Activated CD8-positive, alpha-beta memory T cell treated with anti-CD3 and anti-CD28 coated beads for 36 hours (primary cell): Measurements from ENCODE around the gene CLN3. TPM values are rescaled to one million over a fixed set of nuclear protein-coding genes. Genes with fewer than 3 reads are reported as not detected.
"Not testable (repeated sequence)": the region's sequence is repeated elsewhere in the genome, so short reads cannot be mapped to it uniquely, and the experiment has no call there.

Experiments used
- CTCF ChIA-PET: fragments of 350-600 bp; sonication (Branson Sonifier 250); formaldehyde crosslinking; loops from one replicate; lab custom pipeline; 2021; ENCODE audit warnings: antibody characterized with exemption; lab: Charles Lee
- POLR2A ChIA-PET: fragments of 350-600 bp; sonication (Branson Sonifier 250); formaldehyde crosslinking; loops from one replicate; lab custom pipeline; 2021; ENCODE audit warnings: antibody characterized with exemption; lab: Charles Lee
- total RNA-seq, 2 experiments: library from RNA; stranded (reverse); gene quantifications; one replicate each; pipeline ENCODE4 v1.2.3, GENCODE V29; 2021

CLN3 gene
- total RNA-seq, 2 experiments from 2014 or later = 35.9 to 39.7 TPM

- ChIA-PET POLR2A (no interaction called here), CTCF (interaction anchor here (1.2 kb wide), 1 partner anchor 9 kb away, joined by 3 read pairs; no protein-coding TSS in a partner anchor)
Measured at GRCh38 chr16:28496844-28497243, 5.0 kb upstream of the CLN3 start.

DNA sequence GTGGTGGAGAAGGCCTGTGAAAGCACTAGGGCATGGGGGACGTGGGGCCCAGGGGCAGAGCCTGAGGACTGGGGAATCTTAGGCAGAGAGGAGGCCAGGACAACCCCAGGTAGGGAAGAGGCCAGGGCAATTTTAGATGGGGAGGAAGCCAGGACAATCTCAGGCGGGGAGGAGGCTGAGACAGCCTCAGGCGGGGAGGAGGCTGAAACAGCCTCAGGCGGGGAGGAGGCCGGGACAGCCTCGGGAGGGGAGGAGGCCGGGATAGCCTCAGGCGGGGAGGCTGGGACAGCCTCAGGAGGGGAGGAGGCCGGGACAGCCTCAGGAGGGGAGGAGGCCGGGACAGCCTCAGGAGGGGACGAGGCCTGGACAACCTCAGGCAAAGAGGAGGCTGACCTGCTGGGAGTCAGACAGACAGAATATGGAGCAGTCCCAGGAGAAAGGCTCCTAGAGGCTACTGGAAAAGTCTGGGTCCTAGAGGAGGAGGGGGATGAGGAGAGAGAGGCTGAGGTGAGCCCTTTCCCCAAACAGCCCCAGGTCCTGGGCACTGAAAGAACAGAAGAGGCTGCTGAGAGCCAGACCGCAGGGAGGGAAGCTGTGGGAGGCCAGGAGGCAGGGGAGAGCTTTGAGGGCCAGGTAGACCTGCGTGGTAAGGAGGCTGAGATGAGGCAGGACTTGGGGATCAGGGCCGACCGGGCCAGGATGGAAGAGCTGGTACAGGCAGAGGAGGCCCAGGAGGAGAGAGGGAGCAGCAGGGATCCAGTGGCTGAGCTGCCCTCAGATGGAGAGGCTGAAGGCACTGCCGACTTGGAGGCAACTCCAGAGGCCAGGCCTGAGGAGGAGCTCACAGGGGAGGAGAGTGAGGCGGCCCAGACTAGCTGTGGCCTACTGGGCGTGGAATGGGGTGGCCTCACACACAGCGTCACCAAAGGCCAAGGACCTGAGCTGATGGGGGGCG lies 4.2 kb upstream of the CLN3 start:
- CTCF ChIA-PET = interaction anchor here (1.2 kb wide), 1 partner anchor 9 kb away, joined by 3 read pairs; no protein-coding TSS in a partner anchor

DNA sequence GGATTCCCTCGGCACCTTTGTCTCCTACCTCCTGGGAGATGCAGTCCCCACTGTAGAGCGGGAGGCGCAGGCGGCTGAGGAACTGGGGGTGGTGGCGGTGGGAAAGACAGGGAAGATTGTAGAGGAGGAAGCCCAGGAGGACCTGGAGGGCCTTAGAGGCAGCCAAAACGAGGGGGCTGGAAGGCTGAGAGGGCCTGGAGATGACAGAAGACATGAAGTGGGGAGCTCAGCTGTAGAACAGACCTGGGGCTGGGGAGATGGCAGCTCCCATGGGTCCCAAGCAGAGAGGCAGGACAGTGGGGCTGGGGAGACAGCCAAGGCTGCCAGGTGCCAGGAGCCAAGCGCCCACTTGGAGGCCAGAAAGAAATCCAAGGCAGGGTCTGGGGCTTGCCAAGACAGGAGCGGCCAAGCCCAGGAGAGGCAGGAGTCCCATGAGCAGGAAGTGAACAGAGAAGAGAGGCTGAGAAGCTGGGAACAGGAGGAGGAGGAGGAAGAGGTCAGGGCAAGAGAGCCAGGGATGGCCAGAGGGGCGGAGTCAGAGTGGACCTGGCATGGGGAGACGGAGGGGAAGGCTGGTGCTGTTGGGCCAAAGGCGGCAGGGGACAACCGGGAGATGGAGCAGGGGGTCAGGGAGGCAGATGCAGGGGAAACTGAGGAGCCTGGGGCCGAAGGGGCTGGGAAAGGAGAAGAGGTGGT lies 3.4 kb upstream of the CLN3 start:
- POLR2A ChIA-PET = no interaction called here
- CTCF ChIA-PET = interaction anchor here (1.3 kb wide), 1 partner anchor 10 kb away, joined by 4 read pairs; no protein-coding TSS in a partner anchor

More for the DNA sequence above, 4.2 kb upstream of the CLN3 start:
- POLR2A ChIA-PET = interaction anchor here (0.6 kb wide), 1 partner anchor 58 kb away, joined by 3 read pairs; no protein-coding TSS in a partner anchor

- ChIA-PET POLR2A (interaction anchor here (0.9 to 2.4 kb wide), 3 partner anchors 60 to 329 kb away, joined by 4 to 14 read pairs (median 10); partner anchors contain the start of genes ATXN2L and SGF29), CTCF (interaction anchor here (0.9 to 1.3 kb wide), 2 partner anchors 9 to 19 kb away, joined by 3 to 4 read pairs; no protein-coding TSS in a partner anchor)
Measured at GRCh38 chr16:28494121-28494851, 2.4 kb upstream of the CLN3 start, which contains the start of gene APOBR. APOBR (plus strand) TSS chr16:28494643; CDS start chr16:28494682, 39 bp downstream.

GRCh38 chr16:28492511-28492910 lies 637 bp upstream of the CLN3 start:
- ChIA-PET POLR2A (interaction anchor here (0.6 to 2.4 kb wide), 4 partner anchors 18 to 331 kb away, joined by 3 to 14 read pairs (median 5); partner anchors contain the start of genes SGF29 and XPO6), CTCF (interaction anchor here (0.9 to 1.3 kb wide), 2 partner anchors 11 to 176 kb away, joined by 3 read pairs; no protein-coding TSS in a partner anchor)

GRCh38 chr16:28491230-28491969 lies 474 bp downstream of the CLN3 start:
- ChIA-PET POLR2A (interaction anchor here (0.6 to 0.7 kb wide), 4 partner anchors 8 to 101 kb away, joined by 3 to 6 read pairs (median 4); no protein-coding TSS in a partner anchor), CTCF (interaction anchor here (0.6 to 1.3 kb wide), 3 partner anchors 12 to 371 kb away, joined by 3 read pairs; no protein-coding TSS in a partner anchor)

- POLR2A ChIA-PET = no interaction called here
Measured at GRCh38 chr16:28486266-28486665, 5.6 kb downstream of the CLN3 start.

GRCh38 chr16:28483361-28483760 lies 8.5 kb downstream of the CLN3 start:
- CTCF ChIA-PET = not testable (repeated sequence)

More at GRCh38 chr16:28486266-28486665, 5.6 kb downstream of the CLN3 start:
- CTCF ChIA-PET = interaction anchor here (0.6 to 1.0 kb wide), 2 partner anchors 8 to 431 kb away, joined by 3 to 4 read pairs; partner anchors contain the start of gene APOBR

GRCh38 chr16:28482026-28482425 lies 9.8 kb downstream of the CLN3 start:
- ChIA-PET POLR2A (no interaction called here), CTCF (no interaction called here)

More at GRCh38 chr16:28483361-28483760, 8.5 kb downstream of the CLN3 start:
- POLR2A ChIA-PET = interaction anchor here (0.5 to 0.7 kb wide), 2 partner anchors 9 to 133 kb away, joined by 4 to 5 read pairs; partner anchors contain the start of gene CLN3

DNA sequence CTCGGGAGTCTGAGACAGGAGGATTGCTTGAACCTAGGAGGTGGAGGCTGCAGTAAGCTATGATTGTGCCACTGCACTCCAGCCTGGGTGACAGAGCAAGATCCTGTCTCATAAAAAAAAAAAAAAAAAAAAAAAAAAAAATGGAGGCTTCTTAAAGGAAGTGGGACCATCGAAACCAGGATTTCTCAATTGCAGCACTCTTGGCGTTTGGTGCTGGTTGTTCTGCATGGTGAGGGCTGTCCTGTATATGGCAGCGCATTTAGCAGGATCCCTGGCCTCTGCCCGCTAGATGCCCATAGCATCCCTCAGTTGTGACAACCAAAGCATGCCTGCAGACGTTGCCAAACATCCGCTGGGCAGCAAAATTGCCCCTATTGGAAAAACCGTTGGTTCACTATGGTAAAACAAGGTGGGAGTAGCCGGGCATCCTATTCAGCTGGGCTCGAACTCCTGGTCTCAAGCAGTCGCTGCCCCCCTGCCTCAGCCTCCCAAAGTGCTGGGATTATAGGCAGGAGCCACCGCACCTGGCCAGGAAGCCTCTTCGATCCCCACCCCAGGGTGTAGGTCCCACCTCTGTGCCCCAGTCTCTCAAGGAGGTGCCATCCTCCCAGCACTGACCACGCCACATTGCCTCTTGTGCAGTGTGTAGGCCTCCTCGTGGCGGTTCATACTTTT lies 13.2 kb downstream of the CLN3 start:
- ChIA-PET CTCF (interaction anchor here (0.7 kb wide), 1 partner anchor 388 kb away, joined by 3 read pairs; no protein-coding TSS in a partner anchor), POLR2A (no interaction called here)

GRCh38 chr16:28477311-28477920 lies 14.5 kb downstream of the CLN3 start:
- CTCF ChIA-PET = no interaction called here
- POLR2A ChIA-PET = no interaction called here

DNA sequence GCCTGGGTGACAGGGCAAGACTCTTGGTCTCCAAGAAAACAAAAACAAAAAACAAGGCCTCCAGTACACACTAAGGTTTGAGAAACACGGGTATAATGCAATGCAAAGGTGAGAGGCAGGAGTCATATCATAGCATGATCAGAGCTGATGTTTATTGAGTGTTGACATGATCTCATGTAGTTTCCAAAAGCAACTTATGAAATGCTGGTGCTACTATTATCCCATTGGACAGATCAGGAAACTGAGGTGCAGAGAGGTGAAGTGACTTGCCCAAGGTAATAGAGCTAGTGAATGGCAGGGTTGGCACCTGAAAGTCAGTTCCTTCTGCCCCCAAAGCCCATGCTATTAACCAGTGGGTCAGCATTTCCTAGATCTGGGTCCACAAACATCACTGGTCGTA lies 16.7 kb downstream of the CLN3 start:
- ChIA-PET CTCF (no interaction called here), POLR2A (interaction anchor here (0.6 kb wide), 1 partner anchor 17 kb away, joined by 3 read pairs; no protein-coding TSS in a partner anchor)

GRCh38 chr16:28473714-28474265 lies 18.1 kb downstream of the CLN3 start:
- CTCF ChIA-PET = no interaction called here
- POLR2A ChIA-PET = no interaction called here

DNA sequence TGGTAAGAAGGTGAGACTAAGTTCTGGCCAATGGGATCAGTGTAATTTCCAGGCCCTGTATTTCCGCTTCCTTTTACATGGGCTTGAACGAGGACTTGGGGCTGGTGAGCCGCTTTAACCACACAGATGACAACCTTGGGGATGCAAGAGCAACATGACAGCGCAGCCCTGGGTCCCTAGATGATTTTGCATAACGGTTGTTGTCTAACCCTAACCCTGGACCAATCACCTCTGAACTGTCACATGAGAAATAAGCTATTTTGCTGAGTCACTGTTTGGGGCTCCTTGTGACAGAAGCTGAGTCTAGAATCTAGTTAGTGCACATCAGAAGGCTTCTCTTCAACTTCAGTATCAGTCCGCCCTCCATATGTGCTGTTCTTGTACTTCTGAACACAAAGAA lies 44.8 kb downstream of the CLN3 start:
- CTCF ChIA-PET, POLR2A ChIA-PET: not testable (repeated sequence)

- CTCF ChIA-PET, POLR2A ChIA-PET: not testable (repeated sequence)
Measured at GRCh38 chr16:28446388-28446787, 45.5 kb downstream of the CLN3 start.

DNA sequence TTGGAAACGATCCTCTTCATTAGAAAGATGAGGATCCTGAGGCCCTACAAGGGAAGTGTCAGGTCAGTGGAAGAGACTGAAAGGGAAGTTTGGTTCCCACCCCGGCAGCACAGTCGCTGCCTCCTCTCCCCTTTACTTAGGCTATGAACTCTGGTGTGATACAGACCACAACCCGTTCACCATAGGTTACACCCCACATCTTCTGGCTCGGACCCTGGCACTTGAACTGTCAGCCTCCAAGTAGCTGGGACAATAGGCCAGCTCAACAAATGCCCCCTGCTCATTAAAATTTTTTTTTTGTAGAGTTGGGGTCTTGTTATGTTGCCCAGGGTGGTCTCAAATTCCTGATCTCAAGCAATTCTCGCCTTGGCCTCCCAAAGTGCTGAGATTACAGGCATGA lies 47.9 kb downstream of the CLN3 start:
- CTCF ChIA-PET = not testable (repeated sequence)

More for the DNA sequence above, 47.9 kb downstream of the CLN3 start:
- POLR2A ChIA-PET = not testable (repeated sequence)
